Stimulated activated CD8-positive, alpha-beta memory T cell treated with anti-CD3 and anti-CD28 coated beads, Interleukin-15, amount 100 ng/mL, for 4 hours (primary cell): ENCODE measurements around the gene SYT12.
"Not testable (repeated sequence)": the region's sequence is repeated elsewhere in the genome, so short reads cannot be mapped to it uniquely, and the experiment has no call there.

Experiments used
- DNase-seq, 2 donors: peaks; one replicate each; pipeline ENCODE4 v3.0.0-alpha.2; 2020; ENCODE audit warnings: low read depth in 2 of 2

The SYT12 gene

DNA sequence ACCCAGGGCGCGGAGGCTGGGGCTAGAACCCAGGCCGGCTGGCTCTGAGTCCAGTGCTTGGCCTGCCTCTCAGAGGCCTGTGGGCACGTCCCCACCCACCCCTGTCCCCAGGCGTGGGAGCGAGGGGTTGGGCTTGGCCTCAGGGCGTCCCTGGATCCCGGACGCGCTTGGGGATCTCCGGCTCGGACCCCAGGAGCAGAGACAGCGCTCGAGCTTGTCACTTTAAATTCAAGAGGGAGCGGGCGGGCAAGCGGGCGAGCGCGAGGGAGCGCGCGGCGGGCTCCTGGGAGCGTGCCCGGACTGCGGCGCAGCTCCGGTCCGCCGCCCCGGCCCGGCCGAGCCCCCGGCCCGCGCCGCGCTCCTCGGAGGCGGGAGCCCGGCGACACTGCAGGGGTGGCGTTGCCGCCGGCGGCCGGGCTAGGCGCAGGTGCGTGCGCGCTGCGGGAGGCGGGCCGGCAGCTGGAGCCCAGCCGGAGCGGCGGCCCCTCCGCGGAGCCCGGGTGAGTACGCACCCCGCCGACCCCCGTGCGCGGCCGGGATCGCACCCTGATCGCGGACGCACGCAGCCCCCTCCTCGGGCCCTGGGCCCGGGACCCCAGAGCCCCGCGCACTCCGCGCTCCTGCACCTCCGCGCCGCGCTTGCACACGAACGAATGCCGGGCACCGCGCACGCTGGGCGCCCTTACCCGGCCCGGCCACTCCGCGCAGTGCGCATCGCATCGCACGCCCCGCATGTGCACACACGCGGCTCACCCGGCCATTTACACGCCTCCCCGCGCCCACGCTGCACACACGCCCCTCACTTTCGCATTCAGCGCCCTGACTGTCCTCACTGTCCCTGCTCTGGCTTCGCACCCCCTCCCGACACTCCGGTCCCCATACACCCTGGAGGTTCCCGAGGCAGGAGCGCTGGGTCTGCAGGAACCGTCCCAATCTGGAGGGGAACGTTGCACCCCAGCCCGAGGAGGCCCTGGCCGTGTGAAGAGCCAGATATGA lies at the start of gene SYT12:
TSS of gene SYT12 (plus strand) at position 174 of the 996 bp plus-strand sequence. CDS start 7,011 bp downstream, outside the sequence.
- peak in 1 of 2 donors; percentile 5 for DNase-seq

GRCh38 chr11:66973956-66974580 lies 48.9 kb upstream of the SYT12 start:
- DNase-seq: no peak

GRCh38 chr11:66974724-66975404 lies 48.1 kb upstream of the SYT12 start, which contains the start of gene C11orf86:
TSS of gene C11orf86 (plus strand) at chr11:66975304. CDS start at chr11:66975363, 59 bp downstream.
- DNase-seq: no peak

DNA sequence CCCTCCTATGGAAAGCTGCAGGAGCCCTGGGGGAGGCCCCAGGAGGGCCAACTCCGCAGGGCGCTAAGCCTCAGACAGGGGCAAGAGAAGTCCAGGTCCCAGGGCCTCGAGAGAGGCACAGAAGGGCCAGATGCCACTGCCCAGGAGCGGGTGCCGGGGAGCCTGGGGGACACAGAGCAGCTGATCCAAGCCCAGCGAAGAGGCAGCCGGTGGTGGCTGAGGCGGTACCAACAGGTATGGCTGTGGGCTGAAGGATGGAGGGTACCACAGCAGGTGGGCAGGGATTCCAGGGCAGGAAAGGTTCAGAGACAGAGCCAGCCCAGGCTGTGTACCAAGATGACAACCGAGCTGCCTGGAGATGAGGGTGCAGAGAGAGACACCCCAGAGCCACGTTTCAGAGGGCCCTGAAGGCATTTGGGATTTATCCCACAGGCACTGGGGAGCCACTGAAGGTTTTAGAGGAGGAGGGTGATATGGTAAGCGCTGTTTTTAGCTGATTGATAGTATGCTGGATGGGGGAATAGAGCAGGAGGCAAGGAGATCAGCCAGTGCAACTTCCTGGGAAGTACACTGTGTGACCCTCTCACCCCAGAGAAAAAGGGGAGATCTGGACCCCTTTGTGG lies 47.4 kb upstream of the SYT12 start:
- DNase-seq: no peak

DNA sequence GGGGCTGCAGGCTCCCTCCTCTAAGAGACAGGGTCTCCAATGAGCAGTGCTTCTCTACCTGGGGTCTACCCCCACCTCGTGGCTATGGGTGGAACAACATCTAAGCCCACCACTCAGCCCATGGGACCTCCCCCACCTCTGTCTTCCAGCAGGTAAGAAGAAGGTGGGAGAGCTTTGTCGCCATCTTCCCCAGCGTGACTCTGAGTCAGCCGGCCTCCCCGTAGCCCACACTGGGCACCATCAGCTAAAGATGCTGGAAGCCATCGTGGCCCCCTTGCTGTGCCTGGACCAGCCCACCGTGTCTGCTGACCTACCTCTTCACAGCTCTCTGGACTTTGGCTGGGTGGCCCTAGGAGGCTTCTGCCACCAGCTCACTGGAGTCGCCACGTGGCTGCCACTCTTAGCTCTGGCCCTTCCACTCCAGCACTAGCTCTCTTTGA lies 46.9 kb upstream of the SYT12 start:
- DNase-seq: no peak

- no peak for DNase-seq
Measured at GRCh38 chr11:66976925-66977324, 46.0 kb upstream of the SYT12 start.

GRCh38 chr11:66978229-66978628 lies 44.7 kb upstream of the SYT12 start:
- no peak for DNase-seq

GRCh38 chr11:66978717-66979116 lies 44.2 kb upstream of the SYT12 start:
- DNase-seq: no peak

GRCh38 chr11:66979336-66979980 lies 43.5 kb upstream of the SYT12 start:
- DNase-seq: no peak

DNA sequence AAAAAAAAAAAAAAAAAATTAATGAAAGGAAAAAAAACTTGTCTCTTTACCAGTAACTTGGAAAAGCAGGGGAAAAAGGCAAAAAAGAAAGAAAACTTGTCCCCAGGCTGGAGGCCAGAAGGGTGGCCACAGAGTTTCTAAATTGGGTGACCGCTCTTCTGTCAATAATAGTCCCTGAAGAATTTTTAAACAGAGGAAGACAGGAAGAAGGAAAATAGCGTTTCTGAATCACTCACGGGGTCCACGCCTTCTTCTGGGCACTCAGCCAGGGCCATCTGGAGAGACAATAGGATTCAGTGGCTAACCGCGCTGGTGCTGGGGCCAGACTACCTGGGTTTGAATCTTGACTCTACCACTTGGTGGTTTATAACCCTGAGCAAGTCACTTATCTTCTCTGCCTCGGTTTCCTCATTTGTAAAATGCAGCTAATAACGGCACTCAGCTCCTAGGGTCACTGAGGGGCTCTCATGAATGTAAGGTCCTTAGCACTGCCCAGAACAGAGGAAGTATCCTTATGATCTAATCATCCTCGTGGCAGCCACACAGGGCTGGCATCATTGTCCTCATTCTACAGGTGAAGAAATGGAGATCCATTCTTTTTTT lies 40.9 kb upstream of the SYT12 start:
- DNase-seq: no peak

- DNase-seq: no peak
Measured at GRCh38 chr11:66983275-66983924, 39.5 kb upstream of the SYT12 start.

DNA sequence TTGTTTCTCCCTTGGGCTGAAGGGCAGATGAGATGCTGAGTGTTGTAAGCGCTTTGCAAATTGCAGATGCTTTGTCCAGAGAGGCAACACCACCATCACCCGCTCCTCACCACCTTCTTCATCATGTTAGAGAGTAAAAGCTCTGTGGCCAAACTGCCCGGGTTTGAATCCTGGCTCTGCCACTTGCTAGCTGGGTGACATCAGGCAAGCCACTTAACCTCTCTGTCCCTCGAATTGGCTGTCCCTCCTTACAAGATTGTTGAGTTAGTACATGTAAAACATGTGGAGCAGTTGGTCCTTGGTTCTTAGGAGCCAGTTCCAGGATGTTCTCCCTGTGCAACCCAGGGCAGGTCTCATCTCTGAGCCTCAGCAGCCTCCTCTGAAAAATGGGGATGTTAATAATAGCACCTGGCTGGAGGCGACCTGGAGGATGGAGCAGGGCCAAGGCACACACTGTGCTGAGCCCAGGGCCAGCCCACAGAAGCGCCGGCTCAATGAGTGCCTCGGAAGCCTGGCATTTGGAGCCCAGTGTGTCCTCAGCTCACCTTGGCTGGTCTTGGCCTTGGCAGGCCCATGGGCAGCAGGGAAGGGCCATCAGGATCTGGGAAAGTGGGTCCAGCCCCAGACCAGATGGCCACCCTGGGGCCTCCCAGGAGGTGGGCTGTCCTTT lies 37.3 kb upstream of the SYT12 start:
- DNase-seq: no peak

DNA sequence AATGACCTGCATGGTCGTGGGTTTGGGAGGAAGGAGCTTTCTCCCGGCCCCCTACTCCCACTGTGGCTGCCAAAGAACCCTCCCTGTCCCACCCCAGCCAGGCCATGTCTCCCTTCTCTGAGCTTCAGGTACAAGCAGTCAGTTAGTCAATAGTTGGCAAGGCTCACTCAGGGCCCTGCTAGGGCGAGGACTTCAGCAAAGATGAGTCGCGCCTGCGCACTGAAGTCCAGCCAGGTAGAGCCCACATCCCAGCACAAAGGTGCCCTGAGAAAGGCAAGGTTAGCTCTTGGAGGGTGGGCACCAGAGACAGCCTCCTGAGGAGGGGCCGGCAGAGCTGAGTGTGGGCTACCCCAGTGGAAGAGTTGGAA lies 36.8 kb upstream of the SYT12 start:
- DNase-seq: no peak

DNA sequence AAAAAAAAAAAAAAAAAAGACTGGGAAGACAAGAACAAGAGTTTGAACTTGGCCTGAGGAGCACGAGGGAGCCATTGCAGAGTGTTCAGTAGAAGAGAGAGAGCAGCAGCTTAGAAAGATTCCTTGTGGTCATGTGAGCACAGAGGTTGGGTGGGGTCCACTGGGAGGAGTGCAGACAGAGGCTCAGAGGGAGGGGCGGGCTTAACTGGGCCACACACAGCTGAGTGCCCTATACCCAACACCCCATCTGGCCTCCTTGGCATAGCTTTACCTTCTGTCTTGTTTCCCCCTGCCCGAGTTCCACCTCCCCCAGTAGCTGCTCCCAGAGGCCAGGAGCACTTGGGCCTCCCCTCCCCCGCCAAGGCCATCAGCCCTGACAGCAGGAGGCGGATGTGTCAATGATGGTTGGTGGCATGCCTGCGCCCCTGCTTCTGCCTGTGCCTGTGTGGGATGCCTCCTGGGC lies 35.7 kb upstream of the SYT12 start:
- DNase-seq: no peak

DNA sequence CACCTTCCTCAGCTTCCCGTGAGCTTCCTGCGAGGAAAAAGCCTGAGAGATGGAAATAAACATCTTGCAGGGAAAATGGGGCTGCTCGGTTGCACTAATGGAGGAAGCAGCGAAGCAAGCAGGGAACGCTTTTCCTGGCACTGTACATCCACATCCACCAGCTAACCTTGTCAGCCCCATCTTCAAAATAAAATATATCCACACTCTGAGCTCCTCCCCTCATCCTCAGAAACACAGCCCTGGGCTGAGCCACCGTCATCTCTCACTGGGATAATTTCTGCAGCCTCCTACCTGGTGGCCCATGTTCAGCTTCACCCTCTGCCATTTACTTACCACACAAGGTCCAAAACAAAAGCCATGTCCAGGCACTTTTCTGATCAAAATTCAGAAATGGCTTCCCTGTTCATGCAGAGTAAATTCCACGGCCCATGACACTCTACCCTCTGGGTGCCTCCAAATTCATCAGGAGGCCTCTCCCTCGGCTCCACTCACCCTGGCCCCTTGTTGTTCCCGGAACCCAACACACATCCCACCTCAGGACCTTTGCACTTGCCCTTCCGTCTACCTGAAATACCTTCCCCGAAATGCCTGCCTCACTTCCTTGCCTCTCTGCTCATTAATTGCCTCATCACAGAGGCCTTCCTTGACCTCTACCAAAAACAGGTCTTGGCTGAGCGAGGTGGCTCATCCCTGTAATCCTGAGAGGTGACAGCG lies 34.9 kb upstream of the SYT12 start:
- no peak for DNase-seq

DNA sequence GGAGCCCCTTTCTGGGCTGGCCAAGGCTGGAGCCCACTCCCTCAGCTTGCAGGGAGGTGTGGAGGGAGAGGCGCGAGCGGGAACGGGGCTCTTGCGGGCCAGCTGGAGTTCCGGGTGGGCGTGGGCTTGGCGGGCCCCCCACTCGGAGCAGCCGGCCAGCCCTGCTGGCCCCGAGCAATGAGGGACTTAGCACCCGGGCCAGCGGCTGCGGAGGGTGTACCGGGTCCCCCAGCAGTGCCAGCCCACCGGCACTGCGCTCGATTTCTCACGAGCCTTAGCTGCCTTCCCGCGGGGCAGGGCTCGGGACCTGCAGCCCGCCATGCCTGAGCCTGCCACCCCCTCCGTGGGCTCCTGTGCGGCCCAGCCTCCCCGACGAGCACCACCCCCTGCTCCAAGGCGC lies 34.2 kb upstream of the SYT12 start:
- not testable (repeated sequence) for DNase-seq

DNA sequence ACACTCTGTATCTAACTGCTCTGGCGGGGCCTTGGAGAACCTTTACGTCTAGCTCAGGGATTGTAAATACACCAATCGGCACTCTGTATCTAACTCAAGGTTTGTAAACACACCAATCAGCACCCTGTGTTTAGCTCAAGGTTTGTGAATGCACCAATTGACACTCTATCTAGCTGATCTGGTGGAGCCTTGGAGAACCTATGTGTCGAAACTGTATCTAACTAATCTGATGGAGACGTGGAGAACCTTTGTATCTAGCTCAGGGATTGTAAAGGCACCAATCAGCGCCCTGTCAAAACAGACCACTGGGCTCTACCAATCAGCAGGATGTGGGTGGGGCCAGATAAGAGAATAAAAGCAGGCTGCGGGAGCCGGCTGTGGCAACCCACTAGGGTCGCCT lies 33.6 kb upstream of the SYT12 start:
- not testable (repeated sequence) for DNase-seq

- DNase-seq: no peak
Measured at GRCh38 chr11:66992041-66992440, 30.9 kb upstream of the SYT12 start.
